ENCODE results near the gene QRFP. TPM values are rescaled to one million over a fixed set of nuclear protein-coding genes. Genes with fewer than 3 reads are reported as not detected.
A peak's percentile ranks its signal among the peaks of the same experiment; 100 is the strongest.

QRFP gene
- total RNA-seq, 1 donor from 2014 or later: not detected

- peaks cover 18% of the 10 kb centered on the region for H3K27me3 Mint-ChIP-seq (ENCODE audit: unreplicated experiment)
- no peak for DNase-seq (ENCODE audit: low spot score)
- peaks cover 24% of the 10 kb centered on the region for H3K36me3 Mint-ChIP-seq (ENCODE audit: low read depth, unreplicated experiment)
- no peak for TF ChIP-seq CTCF (IDR thresholded peaks at IDR 0.05; ENCODE audit: unreplicated experiment)
- no peak overlapping the region for H3K4me3 Mint-ChIP-seq (ENCODE audit: unreplicated experiment)
- no peaks in the 10 kb centered on the region for H3K9me3 Mint-ChIP-seq (ENCODE audit: unreplicated experiment)
- no peak overlapping the region for H3K27ac Mint-ChIP-seq (ENCODE audit: unreplicated experiment)
- peaks cover 9% of the 10 kb centered on the region for H3K4me1 Mint-ChIP-seq (ENCODE audit: unreplicated experiment)
Observed at GRCh38 chr9:130890870-130891687, 5.5 kb downstream of the QRFP start.

- H3K4me3 Mint-ChIP-seq (ENCODE audit: unreplicated experiment): no peak overlapping the region
- H3K9me3 Mint-ChIP-seq (ENCODE audit: unreplicated experiment): no peaks in the 10 kb centered on the region
- no peak for DNase-seq (ENCODE audit: low spot score)
- H3K27ac Mint-ChIP-seq (ENCODE audit: unreplicated experiment): peak overlapping the region; percentile 18
- peaks cover 9% of the 10 kb centered on the region for H3K4me1 Mint-ChIP-seq (ENCODE audit: unreplicated experiment)
- peaks cover 31% of the 10 kb centered on the region for H3K36me3 Mint-ChIP-seq (ENCODE audit: low read depth, unreplicated experiment)
- TF ChIP-seq CTCF (IDR thresholded peaks at IDR 0.05; ENCODE audit: unreplicated experiment): no peak
- peaks cover 17% of the 10 kb centered on the region for H3K27me3 Mint-ChIP-seq (ENCODE audit: unreplicated experiment)
Observed at GRCh38 chr9:130890124-130890523, 6.5 kb downstream of the QRFP start.

- H3K4me3 Mint-ChIP-seq (ENCODE audit: unreplicated experiment): no peak overlapping the region
- peaks cover 14% of the 10 kb centered on the region for H3K27me3 Mint-ChIP-seq (ENCODE audit: unreplicated experiment)
- H3K4me1 Mint-ChIP-seq (ENCODE audit: unreplicated experiment): no peaks in the 10 kb centered on the region
- peaks cover 36% of the 10 kb centered on the region for H3K36me3 Mint-ChIP-seq (ENCODE audit: low read depth, unreplicated experiment)
- no peaks in the 10 kb centered on the region for H3K9me3 Mint-ChIP-seq (ENCODE audit: unreplicated experiment)
- TF ChIP-seq CTCF (IDR thresholded peaks at IDR 0.05; ENCODE audit: unreplicated experiment): no peak
- H3K27ac Mint-ChIP-seq (ENCODE audit: unreplicated experiment): no peak overlapping the region
- no peak for DNase-seq (ENCODE audit: low spot score)
Observed at GRCh38 chr9:130888146-130888885, 8.3 kb downstream of the QRFP start.

- Mint-ChIP-seq H3K27ac (ENCODE audit: unreplicated experiment) (no peak overlapping the region), H3K4me3 (ENCODE audit: unreplicated experiment) (peak overlapping the region; percentile 69), H3K27me3 (ENCODE audit: unreplicated experiment) (peaks cover 12% of the 10 kb centered on the region), H3K4me1 (ENCODE audit: unreplicated experiment) (no peaks in the 10 kb centered on the region), H3K9me3 (ENCODE audit: unreplicated experiment) (no peaks in the 10 kb centered on the region), H3K36me3 (ENCODE audit: low read depth, unreplicated experiment) (peaks cover 31% of the 10 kb centered on the region)
- no peak for DNase-seq (ENCODE audit: low spot score)
- no peak for TF ChIP-seq CTCF (IDR thresholded peaks at IDR 0.05; ENCODE audit: unreplicated experiment)
Observed at GRCh38 chr9:130887494-130888144, 9.0 kb downstream of the QRFP start.

Measured in endothelial cell (in vitro differentiated cells).